Measurements from ENCODE around the gene SEPTIN2.
"Not testable (repeated sequence)": the region's sequence is repeated elsewhere in the genome, so short reads cannot be mapped to it uniquely, and the experiment has no call there.

The SEPTIN2 gene

GRCh38 chr2:241315879-241316631 lies at the start of gene SEPTIN2:
TSS of gene SEPTIN2 (plus strand) at chr2:241315925. CDS start at chr2:241324233, 8,308 bp downstream.
- DNase-seq, result no peak

GRCh38 chr2:241267249-241268067 lies 48.3 kb upstream of the SEPTIN2 start:
- no peak for DNase-seq

- DNase-seq, result no peak
Measured at GRCh38 chr2:241268306-241268705, 47.4 kb upstream of the SEPTIN2 start.

- DNase-seq, result no peak
Measured at GRCh38 chr2:241268716-241269445, 46.8 kb upstream of the SEPTIN2 start.

- no peak for DNase-seq
Measured at GRCh38 chr2:241269707-241270520, 45.8 kb upstream of the SEPTIN2 start.

GRCh38 chr2:241270531-241270930 lies 45.2 kb upstream of the SEPTIN2 start:
- no peak for DNase-seq

- peak; percentile 66 for DNase-seq
Measured at GRCh38 chr2:241271706-241272302, 43.9 kb upstream of the SEPTIN2 start.

- DNase-seq, result peak; percentile 67
Measured at GRCh38 chr2:241272303-241273209, 43.2 kb upstream of the SEPTIN2 start.

- DNase-seq, result no peak
Measured at GRCh38 chr2:241273210-241274020, 42.3 kb upstream of the SEPTIN2 start.

GRCh38 chr2:241274127-241274526 lies 41.6 kb upstream of the SEPTIN2 start:
- no peak for DNase-seq

GRCh38 chr2:241275504-241275903 lies 40.2 kb upstream of the SEPTIN2 start:
- no peak for DNase-seq

- DNase-seq, result no peak
Measured at GRCh38 chr2:241275910-241276309, 39.8 kb upstream of the SEPTIN2 start.

- DNase-seq, result not testable (repeated sequence)
Measured at GRCh38 chr2:241278306-241278705, 37.4 kb upstream of the SEPTIN2 start.

- no peak for DNase-seq
Measured at GRCh38 chr2:241279413-241279812, 36.3 kb upstream of the SEPTIN2 start.

- no peak for DNase-seq
Measured at GRCh38 chr2:241279828-241280227, 35.9 kb upstream of the SEPTIN2 start.

- DNase-seq, result no peak
Measured at GRCh38 chr2:241280291-241280690, 35.4 kb upstream of the SEPTIN2 start.

GRCh38 chr2:241282555-241282954 lies 33.2 kb upstream of the SEPTIN2 start:
- no peak for DNase-seq

- DNase-seq, result no peak
Measured at GRCh38 chr2:241285596-241285995, 30.1 kb upstream of the SEPTIN2 start.

GRCh38 chr2:241286348-241287090 lies 29.2 kb upstream of the SEPTIN2 start:
- DNase-seq, result no peak

Data from activated T-cell treated with anti-CD3 and anti-CD28 coated beads, Interleukin-2, amount 50 U/mL, for 1 hour (primary cell).